ENCODE data around the gene CPNE9.

DNA sequence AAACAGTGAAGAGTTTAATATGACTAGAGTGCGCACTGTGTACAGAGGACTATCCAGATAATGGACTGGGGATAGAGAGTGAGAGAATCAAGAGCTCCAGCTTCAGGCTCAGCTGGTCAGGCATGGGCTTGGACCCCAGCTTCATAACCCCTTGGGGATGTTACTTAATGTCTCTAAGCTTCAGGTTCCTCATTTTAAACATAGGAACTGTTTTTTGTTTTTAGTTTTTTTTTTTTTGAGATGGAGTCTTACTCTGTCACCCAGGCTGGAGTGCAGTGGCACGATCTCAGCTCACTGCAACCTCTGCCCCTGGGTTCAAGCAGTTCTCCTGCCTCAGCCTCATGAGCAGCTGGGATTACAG is 18.0 kb downstream of the CPNE9 start:
- TF ChIP-seq EZH2phosphoT487 (IDR thresholded peaks at IDR 0.05; ENCODE audit: low read length) (no peak), EZH2 (optimal IDR thresholded peaks at IDR 0.05; ENCODE audit: low read depth, low read length) (no peak)
- TF ChIP-seq, protein P1, sequence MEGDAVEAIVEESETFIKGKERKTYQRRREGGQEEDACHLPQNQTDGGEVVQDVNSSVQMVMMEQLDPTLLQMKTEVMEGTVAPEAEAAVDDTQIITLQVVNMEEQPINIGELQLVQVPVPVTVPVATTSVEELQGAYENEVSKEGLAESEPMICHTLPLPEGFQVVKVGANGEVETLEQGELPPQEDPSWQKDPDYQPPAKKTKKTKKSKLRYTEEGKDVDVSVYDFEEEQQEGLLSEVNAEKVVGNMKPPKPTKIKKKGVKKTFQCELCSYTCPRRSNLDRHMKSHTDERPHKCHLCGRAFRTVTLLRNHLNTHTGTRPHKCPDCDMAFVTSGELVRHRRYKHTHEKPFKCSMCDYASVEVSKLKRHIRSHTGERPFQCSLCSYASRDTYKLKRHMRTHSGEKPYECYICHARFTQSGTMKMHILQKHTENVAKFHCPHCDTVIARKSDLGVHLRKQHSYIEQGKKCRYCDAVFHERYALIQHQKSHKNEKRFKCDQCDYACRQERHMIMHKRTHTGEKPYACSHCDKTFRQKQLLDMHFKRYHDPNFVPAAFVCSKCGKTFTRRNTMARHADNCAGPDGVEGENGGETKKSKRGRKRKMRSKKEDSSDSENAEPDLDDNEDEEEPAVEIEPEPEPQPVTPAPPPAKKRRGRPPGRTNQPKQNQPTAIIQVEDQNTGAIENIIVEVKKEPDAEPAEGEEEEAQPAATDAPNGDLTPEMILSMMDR (IDR thresholded peaks at IDR 0.05; ENCODE audit: low read length): no peak

Data from MM.1S (cell line).